Stimulated activated CD8-positive, alpha-beta memory T cell treated with anti-CD3 and anti-CD28 coated beads, Interleukin-4, amount 100 ng/mL, for 48 hours (primary cell): Measurements from ENCODE around the gene CAMSAP2.
"Not testable (repeated sequence)": the region's sequence is repeated elsewhere in the genome, so short reads cannot be mapped to it uniquely, and the experiment has no call there.

Source experiments
- DNase-seq: peaks from one replicate; pipeline ENCODE4 v3.0.0-alpha.2; 2020

Gene CAMSAP2

DNA sequence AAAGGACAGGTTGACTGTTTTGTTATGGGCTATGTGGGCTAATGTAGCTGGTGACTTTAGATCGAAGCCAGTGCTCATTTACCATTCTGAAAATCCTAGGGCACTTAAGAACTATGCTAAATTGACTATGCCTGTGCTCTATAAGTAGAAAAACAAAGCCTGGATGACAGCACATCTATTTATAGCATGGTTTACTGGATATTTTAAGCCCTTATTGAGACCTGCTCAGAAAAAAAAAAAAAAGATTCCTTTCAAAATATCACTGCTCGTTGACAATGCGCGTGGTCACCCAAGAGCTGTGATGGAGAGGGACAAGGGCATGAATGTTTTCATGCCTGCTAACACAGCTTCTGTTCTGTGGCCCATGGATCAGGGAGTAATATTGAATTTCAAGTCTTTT is 48.1 kb downstream of the CAMSAP2 start:
- no peak for DNase-seq

DNA sequence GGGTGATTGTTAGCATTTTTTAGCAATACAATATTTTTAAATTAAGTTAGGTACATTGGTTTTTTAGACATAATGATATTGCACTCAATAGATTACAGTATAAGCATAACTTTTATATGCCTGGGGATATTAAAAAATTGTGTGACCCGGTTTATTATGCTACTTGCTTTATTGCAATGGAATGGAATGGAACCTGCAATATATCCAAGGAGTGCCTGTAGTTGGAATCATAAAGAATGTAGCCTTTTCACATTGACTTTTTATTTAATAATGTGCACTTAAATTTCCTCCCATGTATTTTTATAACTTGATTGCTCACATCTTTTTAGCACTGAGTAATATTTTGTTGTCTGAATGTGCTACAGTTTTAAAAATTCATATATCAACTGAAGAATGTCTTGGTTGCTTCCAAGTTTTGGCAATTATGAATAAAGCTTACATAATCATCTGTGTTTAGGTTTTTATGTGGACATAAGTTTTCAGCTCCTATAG is 49.2 kb downstream of the CAMSAP2 start:
- DNase-seq: no peak

DNA sequence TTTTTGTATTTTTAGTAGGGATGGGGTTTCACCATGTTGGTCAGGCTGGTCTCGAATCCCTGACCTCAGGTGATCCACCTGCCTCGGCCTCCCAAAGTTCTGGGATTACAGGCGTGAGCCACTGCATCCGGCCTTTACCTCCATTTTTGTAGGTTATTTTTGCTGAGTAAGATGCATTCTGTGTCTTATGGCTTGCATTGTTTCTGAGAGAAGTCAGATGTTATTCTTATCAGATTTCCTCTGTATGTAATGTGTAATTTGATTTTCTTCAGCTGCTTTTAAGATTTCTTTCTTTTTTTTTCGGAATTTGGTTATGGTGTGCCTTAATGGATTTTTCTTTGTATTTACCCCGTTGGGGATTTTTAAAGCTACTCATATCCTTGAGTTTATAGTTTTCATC is 52.3 kb downstream of the CAMSAP2 start:
- not testable (repeated sequence) for DNase-seq

DNA sequence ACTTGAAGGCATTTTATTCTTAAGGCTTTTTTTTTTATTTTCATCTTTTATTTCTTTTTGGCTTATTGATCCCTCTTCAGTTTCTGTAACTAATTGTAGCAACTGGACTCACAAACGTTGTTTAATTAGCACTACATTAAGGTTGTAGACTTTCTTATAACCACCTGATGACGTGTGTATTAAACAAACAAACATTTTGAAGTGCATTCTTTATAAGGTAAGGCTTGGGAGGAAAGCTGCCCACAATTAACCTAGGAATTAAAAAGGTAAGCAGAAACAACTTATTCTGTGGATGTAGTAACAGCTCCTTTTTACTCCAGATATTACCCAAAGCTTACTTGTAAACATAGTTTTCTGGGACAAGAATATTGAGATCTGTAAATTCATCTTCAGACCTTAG is 55.0 kb downstream of the CAMSAP2 start:
- DNase-seq: no peak

DNA sequence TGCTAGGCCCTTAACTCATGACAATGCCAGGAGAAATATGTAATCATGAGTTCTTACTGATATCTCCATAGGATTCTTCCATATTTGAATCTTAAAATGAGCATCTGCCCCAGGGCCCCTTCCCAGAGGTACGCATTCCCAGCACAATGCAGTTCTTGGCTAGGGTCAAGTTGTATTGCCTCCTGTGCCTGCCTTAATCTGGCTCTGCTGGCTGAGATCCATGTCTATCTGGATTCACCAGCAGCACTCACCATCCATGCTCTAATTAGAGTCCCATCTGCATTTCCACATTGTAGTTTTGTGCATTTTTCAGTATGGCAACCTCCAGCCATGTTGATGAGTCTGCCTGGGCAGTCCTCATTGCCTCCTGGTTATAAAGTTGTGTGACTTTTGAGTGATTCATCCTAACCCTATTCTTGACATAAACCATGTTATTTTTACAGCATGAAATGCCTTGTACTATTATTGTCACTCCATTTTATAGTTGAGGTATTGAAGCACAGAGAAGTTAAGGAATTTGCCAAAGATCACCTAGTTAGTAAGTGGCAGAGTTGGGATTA is 55.9 kb downstream of the CAMSAP2 start:
- DNase-seq: no peak

DNA sequence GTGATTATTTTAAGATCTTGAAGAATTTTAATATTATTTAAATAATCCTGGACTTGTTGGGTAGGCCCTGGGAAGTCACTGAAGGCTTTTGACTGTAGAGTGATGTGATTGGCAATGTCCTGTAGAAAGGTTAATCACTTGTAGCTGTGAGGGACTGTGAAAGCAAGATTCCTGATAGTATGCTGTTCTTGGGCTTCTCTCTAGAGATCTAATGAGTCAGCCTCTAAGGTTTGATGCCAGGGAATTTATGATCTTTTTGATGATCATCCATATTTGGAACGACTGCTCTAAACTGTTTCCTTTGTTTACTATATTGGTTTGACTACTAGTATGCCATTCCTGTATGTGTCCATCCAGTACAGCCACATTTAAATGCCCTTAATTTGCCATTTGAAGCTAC is 56.5 kb downstream of the CAMSAP2 start:
- no peak for DNase-seq

DNA sequence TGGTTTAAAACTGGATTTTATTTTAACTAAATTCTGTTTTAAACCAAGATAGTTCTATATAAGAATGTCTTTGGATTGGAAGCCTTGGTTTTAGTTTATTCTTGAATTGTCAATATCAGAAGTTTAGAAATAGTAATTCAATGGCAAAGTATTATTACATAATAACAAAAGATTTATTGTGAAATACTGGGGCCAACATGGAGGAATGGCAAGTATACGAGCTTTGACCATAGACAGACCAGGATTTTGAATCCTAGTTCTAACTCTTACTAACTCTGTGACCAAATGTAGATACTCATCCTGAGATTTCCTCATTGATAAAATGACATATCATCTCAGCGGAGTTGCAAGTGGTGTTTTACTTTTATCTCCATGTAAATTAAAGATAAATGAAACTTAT is 63.3 kb downstream of the CAMSAP2 start:
- no peak for DNase-seq

DNA sequence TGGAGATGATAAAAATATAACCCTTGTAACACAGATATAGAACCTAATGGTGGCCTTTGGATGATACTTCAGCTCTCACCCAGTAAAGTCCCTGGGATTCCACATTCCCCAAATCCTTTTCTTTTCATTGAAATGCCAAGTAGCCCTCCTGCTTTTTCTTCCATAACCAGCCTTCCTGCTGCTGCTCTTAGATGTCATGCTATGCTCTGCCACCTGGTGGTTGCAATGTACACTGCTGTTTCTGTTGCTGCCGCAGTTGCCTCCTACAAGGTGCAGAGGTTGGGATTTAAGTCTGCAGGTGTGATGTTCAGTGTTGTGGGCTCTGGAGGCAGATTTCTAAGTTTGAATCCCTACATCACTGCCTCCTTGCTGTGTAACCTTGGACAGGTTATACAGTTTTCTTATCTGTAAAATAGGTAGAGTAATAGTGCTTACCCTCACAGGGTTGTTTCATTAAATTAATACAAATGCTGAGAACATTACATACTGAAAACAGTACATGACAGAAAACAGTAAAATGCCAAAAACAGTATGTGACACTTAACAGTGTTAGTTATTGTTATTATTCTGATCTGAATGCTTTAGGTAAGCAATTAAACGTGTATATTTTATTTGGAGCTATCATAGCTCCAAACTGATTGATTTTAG is 64.3 kb downstream of the CAMSAP2 start:
- DNase-seq: peak; percentile 84

DNA sequence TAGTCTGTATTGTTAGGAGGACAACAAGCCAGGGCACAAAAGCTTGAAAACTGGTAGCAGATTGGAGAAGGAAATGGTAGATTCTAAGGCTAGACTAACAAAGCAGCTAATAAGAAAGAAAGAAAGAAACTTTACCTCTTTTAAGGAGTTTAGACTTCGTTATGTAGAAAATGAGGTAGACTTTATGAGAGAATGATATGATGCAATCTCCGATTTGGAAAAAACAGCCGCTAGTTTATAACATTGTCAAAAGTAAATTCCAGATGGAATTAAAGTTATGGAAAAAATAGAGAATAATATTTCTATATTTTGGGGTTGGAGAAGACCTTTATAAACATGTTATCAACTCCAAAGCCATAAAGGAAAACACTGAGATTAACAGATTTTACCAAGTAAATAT is 67.0 kb downstream of the CAMSAP2 start:
- DNase-seq: no peak

DNA sequence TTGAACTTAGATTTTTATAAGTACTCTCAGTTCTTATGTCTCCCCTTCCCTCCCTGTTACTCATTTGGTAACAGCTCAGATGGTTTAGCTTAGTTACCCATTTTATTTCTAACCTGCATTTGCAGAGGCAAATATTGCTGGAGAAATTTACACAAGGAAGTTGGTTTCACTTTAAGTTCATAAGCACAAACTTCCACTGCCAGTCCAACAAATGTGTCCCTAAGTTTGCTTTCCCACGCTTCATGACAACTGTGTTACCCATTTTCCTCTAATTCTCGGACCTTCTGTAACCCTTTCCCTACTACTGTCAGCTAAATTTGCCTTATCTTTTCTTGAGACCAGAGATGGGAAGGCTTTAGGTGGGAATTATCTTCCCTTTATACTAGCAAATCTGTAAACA is 70.2 kb downstream of the CAMSAP2 start:
- no peak for DNase-seq

DNA sequence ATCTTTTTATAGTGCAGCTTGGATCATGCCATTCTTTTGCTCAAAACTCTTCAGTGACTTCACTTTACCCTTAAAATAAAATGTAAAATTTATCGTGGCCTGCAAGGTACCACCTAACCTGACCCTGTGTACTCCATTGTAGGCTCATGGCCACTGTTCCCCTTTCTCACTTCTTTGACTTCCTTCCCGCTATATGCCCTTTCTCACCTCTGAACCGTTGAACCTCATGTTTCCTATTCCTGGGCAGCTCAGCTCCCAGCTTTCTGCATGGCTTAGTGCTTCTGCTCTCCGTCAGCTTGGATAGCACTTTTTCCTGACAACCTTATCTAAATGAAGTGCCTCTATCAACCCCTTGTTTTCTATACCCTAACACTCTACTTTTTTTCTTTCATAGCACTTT is 73.0 kb downstream of the CAMSAP2 start:
- DNase-seq: no peak

DNA sequence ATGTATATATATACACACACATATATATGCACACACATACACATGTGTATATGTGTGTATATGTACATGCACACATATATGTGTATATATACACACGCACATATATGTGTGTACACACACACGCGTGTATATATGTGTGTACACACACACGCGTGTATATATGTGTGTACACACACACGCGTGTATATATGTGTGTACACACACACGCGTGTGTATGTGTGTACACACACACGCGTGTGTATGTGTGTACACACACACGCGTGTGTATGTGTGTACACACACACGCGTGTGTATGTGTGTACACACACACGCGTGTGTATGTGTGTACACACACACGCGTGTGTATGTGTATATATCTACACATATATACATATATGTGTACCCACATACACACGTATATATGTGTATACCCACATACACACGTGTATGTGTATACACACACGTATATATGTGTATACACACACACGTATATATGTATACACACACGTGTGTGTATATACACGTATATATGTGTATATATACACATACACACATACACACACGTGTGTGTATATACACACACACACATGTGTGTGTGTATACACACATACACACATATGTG is 78.0 kb downstream of the CAMSAP2 start:
- DNase-seq: not testable (repeated sequence)

DNA sequence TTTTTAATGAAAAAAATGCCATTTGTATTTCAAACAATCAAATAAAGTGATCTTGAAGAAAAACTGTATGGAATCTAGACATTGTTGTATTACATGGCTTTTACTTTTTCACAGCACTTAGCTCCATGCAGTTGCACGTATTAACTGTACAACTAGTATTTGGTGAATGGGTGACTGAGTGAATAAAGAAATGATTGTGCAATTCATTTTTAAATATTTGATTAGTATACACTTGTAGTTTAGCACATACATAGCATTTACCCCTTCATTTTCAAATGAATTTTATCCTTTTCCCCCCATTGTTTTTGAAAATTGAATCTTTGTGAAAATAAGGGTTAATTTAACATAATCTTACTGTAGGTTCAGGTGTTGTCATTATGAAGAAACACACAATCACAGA is 79.6 kb downstream of the CAMSAP2 start:
- DNase-seq: no peak

DNA sequence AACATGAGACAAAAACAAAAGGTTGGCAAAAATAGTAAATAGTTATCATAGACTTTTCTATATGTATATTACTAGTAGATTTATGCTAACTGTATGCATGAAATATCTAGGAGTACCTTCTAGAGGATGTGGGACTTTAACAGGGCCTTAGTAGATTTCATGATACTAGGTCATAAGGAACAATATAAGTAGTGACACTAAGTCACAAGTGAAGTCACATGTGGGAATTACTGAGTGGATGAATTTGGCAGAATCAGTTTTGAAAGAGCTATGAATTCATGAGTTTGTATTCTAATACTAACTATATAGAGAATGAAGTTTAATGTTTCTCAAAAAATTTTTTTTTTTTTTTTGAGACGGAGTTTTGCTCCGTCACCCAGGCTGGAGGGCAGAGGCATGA is 81.0 kb downstream of the CAMSAP2 start:
- no peak for DNase-seq

DNA sequence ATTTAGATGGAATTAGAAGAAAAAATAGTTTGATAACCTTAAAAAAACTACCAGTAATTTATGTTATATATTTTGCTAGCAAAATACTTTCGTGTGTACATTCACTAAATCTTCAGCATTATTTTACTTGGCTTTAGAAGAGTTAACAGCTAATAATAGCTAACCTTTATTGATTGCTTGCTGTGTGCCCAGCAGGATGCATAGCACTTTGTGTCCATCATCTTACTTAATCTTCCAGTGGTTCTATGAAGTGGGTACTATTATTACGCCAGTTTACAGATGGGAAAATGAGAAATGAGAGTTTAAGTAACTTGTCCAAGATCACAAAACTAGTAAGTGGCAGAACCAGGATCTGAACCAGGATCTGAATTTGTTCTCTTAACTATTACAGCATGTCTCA is 92.4 kb downstream of the CAMSAP2 start:
- no peak for DNase-seq

DNA sequence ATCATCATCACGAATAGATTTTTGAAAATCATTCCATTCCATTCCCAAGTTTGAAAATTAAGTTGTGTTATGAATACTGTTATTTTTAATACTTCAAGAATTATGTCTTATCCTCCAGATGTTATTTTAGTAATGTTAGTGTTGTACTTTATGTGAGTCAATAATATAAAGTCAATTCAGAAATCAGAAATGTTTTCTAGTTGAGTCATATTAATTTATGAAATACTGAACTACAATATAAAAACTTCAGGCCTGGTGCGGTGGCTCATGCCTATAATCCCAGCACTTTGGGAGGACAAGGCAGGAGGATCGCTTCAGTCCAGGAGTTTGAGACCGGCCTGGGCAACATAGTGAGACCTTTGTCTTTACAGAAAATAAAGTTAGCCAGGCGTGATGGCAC is 95.7 kb downstream of the CAMSAP2 start:
- no peak for DNase-seq

DNA sequence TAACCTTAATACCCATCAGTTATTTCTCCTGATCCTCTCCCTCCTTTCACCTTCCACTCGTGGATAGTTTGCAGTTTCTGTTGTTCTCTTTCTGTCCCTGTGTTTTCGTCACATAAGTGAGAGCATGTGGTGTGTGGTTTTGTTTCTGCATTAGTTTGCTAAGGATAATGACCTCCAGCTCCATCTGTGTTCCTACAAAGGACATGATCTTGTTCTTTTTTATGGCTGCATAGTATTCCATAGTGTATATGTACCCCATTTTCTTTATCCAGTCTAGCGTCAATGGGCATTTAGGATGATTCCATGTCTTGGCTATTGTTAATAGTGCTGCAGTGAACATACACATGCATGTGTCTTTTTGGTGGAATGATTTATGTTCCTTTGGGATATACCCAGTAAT is 97.5 kb downstream of the CAMSAP2 start:
- DNase-seq: no peak

DNA sequence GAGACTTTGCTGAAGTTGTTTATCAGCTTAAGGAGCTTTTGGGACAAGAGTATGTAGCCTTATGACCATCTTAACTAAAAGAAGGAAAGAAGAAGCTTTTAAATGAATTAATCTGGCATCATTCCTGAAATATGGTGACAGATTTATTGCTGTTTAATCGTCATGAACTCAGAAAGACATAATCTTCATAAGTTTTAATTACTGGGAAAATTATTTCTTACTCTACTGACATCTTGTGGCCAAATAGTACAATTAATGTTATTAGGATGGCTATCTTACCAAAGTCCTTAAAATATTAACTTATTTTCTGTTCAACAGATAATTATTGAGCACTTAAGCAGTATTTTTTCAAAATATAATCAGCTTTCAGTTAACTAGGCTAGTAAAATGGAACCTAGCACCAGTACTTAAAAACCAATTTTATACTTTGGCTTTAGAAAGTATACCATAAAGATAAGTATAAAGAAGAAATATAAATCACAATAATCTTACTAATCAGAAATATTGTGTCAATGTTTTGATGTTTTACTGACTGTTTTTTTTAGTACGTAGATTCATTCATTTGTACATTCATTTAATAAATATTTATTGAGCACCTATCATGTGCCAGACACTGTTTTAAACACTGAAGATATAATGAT is 99.4 kb downstream of the CAMSAP2 start:
- DNase-seq: no peak

DNA sequence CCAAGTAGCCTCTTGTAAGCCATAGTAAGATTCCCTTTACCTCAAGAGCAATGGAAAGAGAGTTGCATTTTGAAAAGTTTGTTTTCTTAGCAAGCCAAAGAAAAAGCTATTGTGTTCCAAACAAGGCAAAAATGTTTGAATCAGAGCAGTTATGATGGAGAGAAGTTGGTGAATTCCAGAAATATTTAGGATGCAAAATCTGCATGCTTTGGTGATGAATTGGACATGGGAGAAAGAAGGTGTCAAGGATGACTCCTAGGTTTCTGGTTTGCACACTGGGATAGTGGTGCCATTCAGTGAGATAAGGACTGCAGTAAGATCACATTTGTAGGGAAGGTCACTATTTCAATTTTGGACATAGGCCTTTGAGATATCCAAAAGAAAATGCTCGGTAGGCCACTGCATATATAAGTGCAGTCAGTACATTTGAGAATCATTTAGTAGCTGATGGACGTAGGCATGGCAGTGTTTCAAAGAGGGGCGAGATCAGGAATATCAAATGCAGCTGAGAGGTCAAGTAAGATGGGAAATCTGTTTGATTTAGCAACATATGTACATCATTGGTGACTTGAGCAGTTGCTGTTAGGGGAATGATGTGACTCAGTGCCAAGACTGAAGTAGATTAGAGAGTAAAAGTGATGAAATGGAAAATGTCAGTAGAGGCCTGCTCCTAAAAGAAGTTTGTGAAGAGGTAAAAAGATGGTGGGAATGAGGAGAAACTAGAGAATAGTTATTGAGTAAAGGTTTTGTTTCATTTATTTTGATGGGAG is 100.2 kb downstream of the CAMSAP2 start:
- DNase-seq: no peak

DNA sequence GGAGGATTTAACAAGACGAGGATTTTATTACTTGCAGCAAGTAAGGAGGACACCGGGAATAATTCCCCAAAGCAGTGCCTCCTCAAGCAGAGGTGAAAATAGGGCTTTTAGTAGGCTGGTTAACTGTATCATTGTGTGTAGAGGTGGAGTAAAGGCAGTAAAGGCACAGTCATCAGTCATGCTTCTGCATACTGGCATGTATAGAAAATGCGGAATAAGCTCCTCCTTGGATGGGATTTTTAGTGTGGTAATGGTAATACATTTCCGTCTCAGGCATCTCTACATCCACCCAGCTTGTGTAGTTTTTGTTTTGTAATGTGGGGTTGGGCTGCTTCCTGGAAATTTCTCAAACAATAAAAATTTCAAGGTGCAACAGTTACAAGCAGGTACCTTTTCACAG is 106.7 kb downstream of the CAMSAP2 start:
- no peak for DNase-seq

DNA sequence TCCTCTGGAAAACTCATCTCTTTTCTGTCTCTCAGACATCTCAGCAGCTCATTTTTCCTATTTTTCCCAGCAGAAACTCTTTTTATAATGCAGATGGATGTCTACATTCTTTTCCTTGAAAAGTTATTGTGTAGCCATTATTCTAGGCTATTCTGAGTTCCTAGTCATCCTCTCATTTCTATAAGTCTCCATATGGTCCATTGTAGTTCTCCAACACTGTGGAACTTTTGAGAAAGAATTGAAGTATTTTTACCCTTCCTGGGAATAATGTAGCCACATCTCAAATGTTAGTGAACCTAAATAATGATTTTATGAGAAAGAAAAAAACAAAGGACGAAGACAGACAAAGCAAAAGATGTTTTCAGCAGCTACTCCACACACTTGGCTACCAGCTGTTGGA is 107.7 kb downstream of the CAMSAP2 start:
- no peak for DNase-seq

DNA sequence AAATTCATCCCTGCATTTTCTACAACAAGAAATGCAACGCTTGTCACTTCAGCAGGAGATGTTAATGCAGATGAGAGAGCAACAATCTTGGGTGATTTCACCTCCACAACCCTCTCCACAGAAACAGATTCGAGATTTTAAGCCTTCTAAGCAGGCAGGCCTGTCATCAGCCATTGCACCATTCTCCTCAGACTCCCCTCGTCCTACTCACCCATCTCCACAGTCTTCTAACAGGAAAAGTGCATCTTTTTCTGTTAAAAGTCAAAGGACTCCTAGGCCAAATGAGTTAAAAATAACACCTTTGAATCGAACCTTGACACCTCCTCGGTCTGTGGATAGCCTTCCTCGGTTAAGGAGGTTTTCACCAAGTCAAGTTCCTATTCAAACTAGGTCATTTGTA is 110.7 kb downstream of the CAMSAP2 start:
- no peak for DNase-seq

DNA sequence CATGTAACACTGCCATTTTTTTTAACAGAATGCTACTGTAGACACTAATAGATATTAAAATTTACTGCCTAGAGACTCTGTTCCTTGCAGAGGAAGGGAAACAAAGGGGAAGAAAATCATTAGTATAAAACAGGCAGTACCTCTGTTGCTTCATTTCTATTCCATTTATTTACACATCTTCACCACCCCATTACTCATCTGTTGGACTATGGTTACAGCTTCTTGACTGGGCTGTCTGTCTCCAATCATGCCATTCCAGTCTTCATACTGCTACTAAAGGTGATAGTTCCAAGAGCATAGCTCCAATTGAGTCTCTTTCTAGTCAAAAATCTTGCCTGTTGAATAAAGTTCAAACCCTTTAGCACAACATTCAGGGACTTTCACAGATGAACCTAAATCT is 111.9 kb downstream of the CAMSAP2 start:
- DNase-seq: no peak
